COLO668 (cell line): ENCODE data around the gene PAX1.

Experiments
- DNase-seq: peaks from one replicate; lab custom pipeline; 2025; ENCODE audit not compliant: unreplicated experiment; lab: John Stamatoyannopoulos, UW

Gene PAX1

DNA sequence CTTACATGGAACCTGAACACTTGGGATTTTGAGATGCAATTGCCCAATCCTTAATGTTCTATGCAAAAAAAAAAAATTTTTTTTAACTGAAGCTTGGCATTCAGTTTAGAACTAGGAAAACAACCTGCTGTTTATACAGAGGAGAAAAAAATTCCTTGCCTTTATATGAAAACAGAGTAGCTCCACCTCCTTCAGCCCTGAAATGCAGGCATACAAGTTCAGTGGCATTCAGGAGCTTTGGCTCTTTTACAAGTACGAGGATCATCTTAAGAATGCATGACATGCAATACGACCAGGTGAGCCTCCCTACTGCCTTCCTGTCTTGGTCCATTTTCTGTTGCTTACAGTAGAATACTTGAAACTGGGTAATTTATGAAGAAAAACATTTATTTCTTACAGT is 20.4 kb downstream of the PAX1 start:
- DNase-seq: no peak

DNA sequence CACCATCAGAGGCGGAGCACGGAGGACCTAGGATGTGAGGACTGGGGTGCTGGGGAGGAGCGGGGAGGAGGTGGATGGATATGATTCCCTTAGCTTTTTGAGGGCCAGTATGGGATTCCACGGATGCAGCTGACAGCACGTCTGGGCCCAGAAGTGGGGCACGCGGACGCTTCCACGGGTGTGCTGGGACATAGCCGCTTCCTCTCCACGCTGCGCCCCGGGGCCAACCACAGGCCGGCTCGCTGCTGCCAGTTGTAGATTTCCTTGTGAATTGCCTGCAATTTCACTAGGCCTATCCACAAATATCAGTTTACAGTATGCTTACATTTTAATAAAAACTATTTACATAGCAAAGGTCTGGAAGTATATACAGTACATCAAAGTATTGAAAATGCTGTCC is 23.9 kb downstream of the PAX1 start:
- no peak for DNase-seq

DNA sequence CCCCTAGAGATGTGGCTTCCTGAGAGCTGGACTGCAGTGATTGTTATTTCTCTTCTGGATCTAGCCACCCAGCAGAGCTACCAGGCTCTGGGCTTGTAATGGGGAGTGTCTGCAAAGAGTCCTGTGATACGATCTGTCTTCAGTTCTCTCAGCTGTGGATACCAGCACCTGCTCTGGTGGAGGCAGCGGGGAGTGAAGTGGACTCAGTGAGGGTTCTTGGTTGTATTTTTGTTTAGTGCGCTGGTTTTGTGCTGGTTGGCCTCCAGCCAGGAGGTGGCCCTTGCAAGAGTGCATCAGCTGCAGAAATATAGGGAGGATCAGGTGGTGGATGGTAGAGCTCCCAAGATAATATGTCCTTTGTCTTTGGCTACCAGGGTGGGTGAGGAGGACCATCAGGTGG is 33.7 kb downstream of the PAX1 start:
- no peak for DNase-seq

GRCh38 chr20:21739682-21740081 is 34.2 kb downstream of the PAX1 start:
- no peak for DNase-seq

GRCh38 chr20:21741266-21741665 is 35.8 kb downstream of the PAX1 start:
- no peak for DNase-seq

DNA sequence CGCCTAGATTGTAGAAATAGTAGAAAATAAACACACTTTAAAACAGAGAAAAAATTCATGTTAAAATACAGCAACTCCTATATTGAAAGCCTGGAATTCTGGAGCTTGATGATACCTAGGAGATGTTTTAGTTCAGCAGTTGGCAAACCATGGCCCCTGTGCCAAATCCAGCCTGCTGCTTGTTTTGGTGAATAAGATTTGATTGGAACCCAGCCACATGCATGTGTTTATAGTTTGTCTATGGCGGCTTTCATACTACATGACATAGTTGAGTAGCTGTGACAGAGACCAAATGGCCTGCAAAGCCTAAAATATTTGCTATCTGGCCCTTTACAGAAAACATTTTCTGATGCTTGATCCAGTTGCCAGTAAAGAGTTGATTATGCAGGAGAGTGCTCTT is 57.2 kb downstream of the PAX1 start:
- no peak for DNase-seq

DNA sequence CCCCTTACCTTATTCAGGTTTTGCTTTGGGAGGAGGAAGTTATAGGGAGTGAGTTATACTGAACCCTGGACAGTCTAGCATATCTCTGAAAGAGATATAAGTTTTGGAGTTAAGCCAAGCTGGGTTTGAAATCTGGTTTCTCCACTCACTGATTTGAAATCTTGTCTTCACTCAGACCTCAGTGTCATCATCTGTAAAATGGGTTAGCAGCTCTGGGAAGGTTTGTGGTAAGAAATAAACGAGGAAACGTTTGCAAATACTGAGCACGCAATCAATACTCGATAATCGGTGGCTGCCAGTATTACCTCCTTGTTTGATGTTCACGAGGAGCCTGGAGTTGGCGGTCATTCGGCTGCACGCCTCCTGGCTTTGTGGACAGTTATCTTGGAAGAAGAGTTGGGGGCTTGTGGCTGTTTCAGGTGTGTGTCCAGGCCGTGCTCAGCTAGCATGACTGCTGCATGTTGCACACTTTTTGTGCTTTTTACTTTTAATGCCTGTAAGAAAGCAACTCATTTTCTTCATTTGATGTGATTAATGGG is 61.8 kb downstream of the PAX1 start:
- DNase-seq: no peak

- peak; percentile 14 for DNase-seq
Observed at GRCh38 chr20:21767739-21768223, 62.3 kb downstream of the PAX1 start.
